Prostate gland (tissue), 2 donors: Measurements from ENCODE around the gene CAP2. TPM values are rescaled to one million over a fixed set of nuclear protein-coding genes. Genes with fewer than 3 reads are reported as not detected.

Experiments
- DNase-seq: peaks from one replicate; pipeline ENCODE4 v3.0.0-alpha.2; 2019; ENCODE audit warnings: low spot score
- H3K27ac ChIP-seq, 2 donors: fragments of 200-600 bp; sonication (generic); 2 replicates each; pipeline ENCODE4 v1.5.1; 2017 to 2019
- H3K27me3 ChIP-seq: fragments of 200-600 bp; sonication (generic); replicated peaks from 2 replicates; pipeline ENCODE4 v1.5.1; 2019; ENCODE audit not compliant: insufficient read depth
- H3K36me3 ChIP-seq, 2 donors: fragments of 200-600 bp; sonication (generic); 1 replicate in 1 of 2; 2 replicates in 1 of 2; pipeline versions ENCODE4 v1.5.1 to v1.8.1; 2017 to 2019
- H3K4me1 ChIP-seq: fragments of 200-600 bp; sonication (generic); replicated peaks from 2 replicates; pipeline ENCODE4 v1.5.1; 2019
- H3K4me3 ChIP-seq, 2 donors: fragments of 200-600 bp; sonication (generic); 2 replicates each; pipeline ENCODE4 v1.5.1; 2017 to 2019
- H3K9me3 ChIP-seq: fragments of 200-600 bp; sonication (generic); 2 replicates; pipeline ENCODE4 v1.5.1; 2017
- CTCF ChIP-seq, 4 experiments: fragments of 200-600 bp in 2 of 4; fragments of 450-650 bp in 2 of 4; sonication (generic) in 2 of 4; IDR thresholded peaks; 1 replicate in 3 of 4; 2 replicates in 1 of 4; pipeline ENCODE4 v1.5.1; 2016 to 2019; ENCODE audit warnings: antibody characterized with exemption in 4 of 4, mild to moderate bottlenecking in 2 of 4, moderate library complexity in 2 of 4
- POLR2A ChIP-seq: fragments of 450-650 bp; IDR thresholded peaks from one replicate; pipeline ENCODE4 v1.6.1; 2016; ENCODE audit warnings: antibody characterized with exemption, mild to moderate bottlenecking
- POLR2AphosphoS5 ChIP-seq: sonication (generic); formaldehyde crosslinking; IDR thresholded peaks from one replicate; pipeline ENCODE4 v1.6.1; 2017; ENCODE audit warnings: antibody characterized with exemption
- WGBS: methylation state at CpG from one replicate; pipeline ENCODE4 v1.1.5; 2018; 5-methylcytosine and 5-hydroxymethylcytosine counted together
- intact Hi-C: fragments of 100-400 bp; cut with DNase I; formaldehyde crosslinking; loops from one replicate; pipeline ENCODE4 v1.14.2; 2022
- total RNA-seq, 2 donors: library from RNA; depleted of rRNA; stranded (reverse); fragments of >200 nt; gene quantifications; one replicate each; pipeline ENCODE4 v1.1.0, GENCODE V29; 2016

The CAP2 gene
- total RNA-seq, 2 donors from 2014 or later: 8.7 to 10.0 TPM

GRCh38 chr6:17388365-17388764 is 5.0 kb upstream of the CAP2 start:
- no peak overlapping the region for H3K4me3 ChIP-seq
- TF ChIP-seq POLR2AphosphoS5 (no peak), POLR2A (no peak), CTCF (IDR thresholded peaks at IDR 0.05) (no peak)
- WGBS: 64% methylated on average over 3 of the region's 3 CpGs
- H3K36me3 ChIP-seq: no peaks in the 10 kb centered on the region
- H3K4me1 ChIP-seq: no peaks in the 10 kb centered on the region
- intact Hi-C loops: no loop called here
- no peaks in the 10 kb centered on the region for H3K27me3 ChIP-seq
- no peak for DNase-seq
- no peak overlapping the region for H3K27ac ChIP-seq
- H3K9me3 ChIP-seq: no peaks in the 10 kb centered on the region

DNA sequence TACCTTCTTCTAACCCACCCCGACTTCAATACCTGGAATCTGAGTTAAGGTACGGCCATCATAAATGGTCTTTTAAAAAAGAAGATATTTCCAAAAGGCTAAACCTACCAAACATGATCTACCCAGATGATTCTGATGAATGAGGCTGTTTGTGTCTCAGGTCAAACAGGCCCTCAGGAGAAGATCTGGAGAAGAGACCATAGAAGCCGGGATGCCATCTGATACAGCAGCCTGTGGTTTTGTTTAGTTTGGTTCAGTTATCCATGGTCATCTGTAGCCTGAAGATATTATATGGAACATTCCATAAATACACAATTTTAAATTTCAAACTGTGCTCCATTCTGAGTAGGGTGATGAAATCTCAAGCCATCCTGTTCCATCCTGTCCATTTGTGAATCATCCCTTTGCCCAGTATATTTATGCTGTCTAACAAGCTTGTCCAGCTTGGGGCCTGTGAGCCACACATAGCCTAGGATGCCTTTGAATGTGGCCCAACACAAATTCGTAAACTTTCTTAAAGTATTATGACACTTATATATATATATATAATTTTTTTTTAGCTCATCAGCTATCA is 4.0 kb upstream of the CAP2 start:
- Histone ChIP-seq H3K27ac (no peak overlapping the region), H3K4me1 (no peaks in the 10 kb centered on the region), H3K36me3 (no peaks in the 10 kb centered on the region), H3K4me3 (no peak overlapping the region), H3K27me3 (no peaks in the 10 kb centered on the region), H3K9me3 (no peaks in the 10 kb centered on the region)
- WGBS: 93% methylated on average over 4 of the region's 4 CpGs
- intact Hi-C loops: no loop called here
- DNase-seq: no peak
- TF ChIP-seq POLR2A (no peak), CTCF (IDR thresholded peaks at IDR 0.05) (no peak), POLR2AphosphoS5 (no peak)

GRCh38 chr6:17390276-17390675 is 3.1 kb upstream of the CAP2 start:
- Histone ChIP-seq H3K4me1 (no peaks in the 10 kb centered on the region), H3K9me3 (no peaks in the 10 kb centered on the region), H3K27me3 (no peaks in the 10 kb centered on the region), H3K4me3 (no peak overlapping the region), H3K36me3 (no peaks in the 10 kb centered on the region), H3K27ac (no peak overlapping the region)
- WGBS: 96% methylated on average over 3 of the region's 3 CpGs
- TF ChIP-seq POLR2A (no peak), POLR2AphosphoS5 (no peak), CTCF (IDR thresholded peaks at IDR 0.05) (no peak)
- intact Hi-C loops: no loop called here
- DNase-seq: no peak

DNA sequence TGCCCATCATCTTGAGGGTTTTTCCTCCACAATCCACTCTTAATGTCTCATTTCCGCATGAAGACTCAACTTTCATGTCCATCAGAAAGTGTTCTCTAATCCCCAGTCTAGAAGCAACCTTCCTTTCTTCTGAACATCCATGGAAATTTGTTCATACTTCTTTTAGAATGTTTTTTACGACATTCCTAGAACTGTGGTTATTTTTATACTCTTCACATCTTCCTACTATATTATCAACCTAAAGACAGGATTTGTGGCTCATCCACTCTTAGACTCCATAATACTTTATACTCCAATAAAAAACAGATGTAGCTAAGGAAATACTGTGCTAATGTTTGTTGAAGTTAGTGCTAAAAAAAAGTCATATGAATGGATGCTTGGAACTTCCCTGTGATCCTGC is 1.4 kb upstream of the CAP2 start:
- 92% methylated on average over 2 of the region's 2 CpGs for WGBS
- intact Hi-C loops: loop anchor here (2.0 kb wide), 1 partner anchor 111 kb away; the partner anchor contains the start of gene RBM24
- TF ChIP-seq POLR2A: no peak
- TF ChIP-seq POLR2AphosphoS5: no peak
- no peak for TF ChIP-seq CTCF (IDR thresholded peaks at IDR 0.05)

More for the DNA sequence above, 1.4 kb upstream of the CAP2 start:
- H3K4me3 ChIP-seq: no peak overlapping the region
- no peaks in the 10 kb centered on the region for H3K27me3 ChIP-seq
- no peak overlapping the region for H3K27ac ChIP-seq
- H3K9me3 ChIP-seq: no peaks in the 10 kb centered on the region
- H3K36me3 ChIP-seq: no peaks in the 10 kb centered on the region
- no peaks in the 10 kb centered on the region for H3K4me1 ChIP-seq
- DNase-seq: no peak
